ENCODE measurements around the gene CHCHD4. TPM values are rescaled to one million over a fixed set of nuclear protein-coding genes. Genes with fewer than 3 reads are reported as not detected.

The CHCHD4 gene
- total RNA-seq, 1 experiment from 2014 or later, result 16.7 TPM

- no peak for TF ChIP-seq CTCF (IDR thresholded peaks at IDR 0.05; ENCODE audit: unreplicated experiment)
- no peaks in the 10 kb centered on the region for H3K9me3 Mint-ChIP-seq (ENCODE audit: low read depth, unreplicated experiment)
- no peak for DNase-seq
- H3K4me1 Mint-ChIP-seq (ENCODE audit: low read depth, unreplicated experiment), result no peaks in the 10 kb centered on the region
- CTCF ChIA-PET, result no interaction called here
- H3K36me3 Mint-ChIP-seq (ENCODE audit: insufficient read depth, unreplicated experiment), result peaks cover 28% of the 10 kb centered on the region
- BruUV-seq (replicated peaks), result no TSS peak
- H3K27ac Mint-ChIP-seq (ENCODE audit: unreplicated experiment), result no peak overlapping the region
- H3K27me3 Mint-ChIP-seq (ENCODE audit: unreplicated experiment), result no peaks in the 10 kb centered on the region
- intact Hi-C loops (cut with micrococcal nuclease; ENCODE audit: unreplicated experiment), result no loop called here
- no peak overlapping the region for H3K4me3 Mint-ChIP-seq (ENCODE audit: low read depth, unreplicated experiment)
These were observed 31.5 kb upstream of the CHCHD4 start for GRCh38 chr3:14156201-14156600.

GRCh38 chr3:14154895-14155440 lies 30.3 kb upstream of the CHCHD4 start:
- intact Hi-C loops (cut with micrococcal nuclease; ENCODE audit: unreplicated experiment), result no loop called here
- TF ChIP-seq CTCF (IDR thresholded peaks at IDR 0.05; ENCODE audit: unreplicated experiment), result no peak
- H3K9me3 Mint-ChIP-seq (ENCODE audit: low read depth, unreplicated experiment), result no peaks in the 10 kb centered on the region
- BruUV-seq (replicated peaks), result no TSS peak
- H3K4me1 Mint-ChIP-seq (ENCODE audit: low read depth, unreplicated experiment), result no peaks in the 10 kb centered on the region
- no peak for DNase-seq
- H3K36me3 Mint-ChIP-seq (ENCODE audit: insufficient read depth, unreplicated experiment), result peaks cover 38% of the 10 kb centered on the region
- H3K27me3 Mint-ChIP-seq (ENCODE audit: unreplicated experiment), result no peaks in the 10 kb centered on the region
- CTCF ChIA-PET, result no interaction called here
- no peak overlapping the region for H3K4me3 Mint-ChIP-seq (ENCODE audit: low read depth, unreplicated experiment)
- H3K27ac Mint-ChIP-seq (ENCODE audit: unreplicated experiment), result no peak overlapping the region

- CTCF ChIA-PET, result no interaction called here
- Mint-ChIP-seq H3K4me1 (ENCODE audit: low read depth, unreplicated experiment) (no peaks in the 10 kb centered on the region), H3K9me3 (ENCODE audit: low read depth, unreplicated experiment) (no peaks in the 10 kb centered on the region), H3K27ac (ENCODE audit: unreplicated experiment) (no peak overlapping the region), H3K4me3 (ENCODE audit: low read depth, unreplicated experiment) (no peak overlapping the region), H3K27me3 (ENCODE audit: unreplicated experiment) (no peaks in the 10 kb centered on the region), H3K36me3 (ENCODE audit: insufficient read depth, unreplicated experiment) (peaks cover 38% of the 10 kb centered on the region)
- intact Hi-C loops (cut with micrococcal nuclease; ENCODE audit: unreplicated experiment), result no loop called here
- no TSS peak for BruUV-seq (replicated peaks)
- no peak for TF ChIP-seq CTCF (IDR thresholded peaks at IDR 0.05; ENCODE audit: unreplicated experiment)
- no peak for DNase-seq
These were observed 29.6 kb upstream of the CHCHD4 start for GRCh38 chr3:14154276-14154675.

GRCh38 chr3:14153663-14154062 lies 29.0 kb upstream of the CHCHD4 start:
- intact Hi-C loops (cut with micrococcal nuclease; ENCODE audit: unreplicated experiment), result no loop called here
- Mint-ChIP-seq H3K4me3 (ENCODE audit: low read depth, unreplicated experiment) (no peak overlapping the region), H3K27me3 (ENCODE audit: unreplicated experiment) (no peaks in the 10 kb centered on the region), H3K4me1 (ENCODE audit: low read depth, unreplicated experiment) (no peaks in the 10 kb centered on the region), H3K36me3 (ENCODE audit: insufficient read depth, unreplicated experiment) (peaks cover 42% of the 10 kb centered on the region), H3K27ac (ENCODE audit: unreplicated experiment) (no peak overlapping the region), H3K9me3 (ENCODE audit: low read depth, unreplicated experiment) (no peaks in the 10 kb centered on the region)
- BruUV-seq (replicated peaks), result no TSS peak
- DNase-seq, result no peak
- TF ChIP-seq CTCF (IDR thresholded peaks at IDR 0.05; ENCODE audit: unreplicated experiment), result no peak
- CTCF ChIA-PET, result no interaction called here
